Activated CD4-positive, alpha-beta T cell treated with anti-CD3 and anti-CD28 coated beads, Interleukin-2, Interleukin-4, amounts not matched to agents 100 ng/mL and 50 ng/mL, durations not matched to agents 16 hours and 8 hours (primary cell): Measurements from ENCODE around the gene SNAI3.
"Not testable (repeated sequence)": the region's sequence is repeated elsewhere in the genome, so short reads cannot be mapped to it uniquely, and the experiment has no call there.

Experiments
- DNase-seq: peaks from one replicate; pipeline ENCODE4 v3.0.0-alpha.2; 2020; ENCODE audit warnings: low spot score

Gene SNAI3

DNA sequence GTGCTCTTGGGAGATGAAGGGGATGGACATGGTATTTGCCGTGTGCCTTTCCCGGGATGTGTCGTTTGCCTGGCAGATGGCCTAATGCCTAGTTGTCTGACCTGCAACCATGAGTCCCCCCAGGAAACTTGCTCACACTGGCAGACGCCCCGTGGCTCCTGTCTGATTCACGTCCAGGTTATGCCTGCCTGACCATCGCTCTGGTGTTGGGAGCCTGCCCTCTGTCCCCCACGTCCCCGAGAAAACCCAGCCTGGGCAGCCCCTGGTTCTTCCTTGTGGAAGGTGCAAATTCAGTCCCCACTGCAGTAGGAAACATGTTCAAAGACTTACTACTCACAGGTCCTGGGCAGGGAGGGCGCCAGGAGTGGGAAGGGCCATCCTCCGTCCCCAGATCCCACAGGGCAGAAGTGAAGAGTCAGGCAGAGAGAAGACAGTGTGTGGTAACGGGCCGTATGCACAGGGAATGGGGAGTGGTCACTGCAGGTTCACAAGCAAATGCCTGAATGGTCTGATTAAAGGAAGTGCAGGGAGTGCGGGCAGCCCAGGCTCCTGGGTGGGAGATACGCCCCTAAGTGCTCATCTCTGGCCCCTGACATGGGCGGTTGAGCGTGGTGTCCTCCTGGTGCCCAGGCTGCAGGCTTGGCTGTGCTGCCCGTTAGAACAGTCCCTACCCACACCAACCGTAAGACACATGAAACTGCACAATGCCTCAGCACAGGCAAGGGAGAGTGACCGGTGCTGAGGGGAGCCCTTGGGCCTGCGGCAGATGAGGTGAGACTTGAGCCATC, 4.2 kb upstream of the SNAI3 start:
- no peak for DNase-seq

DNA sequence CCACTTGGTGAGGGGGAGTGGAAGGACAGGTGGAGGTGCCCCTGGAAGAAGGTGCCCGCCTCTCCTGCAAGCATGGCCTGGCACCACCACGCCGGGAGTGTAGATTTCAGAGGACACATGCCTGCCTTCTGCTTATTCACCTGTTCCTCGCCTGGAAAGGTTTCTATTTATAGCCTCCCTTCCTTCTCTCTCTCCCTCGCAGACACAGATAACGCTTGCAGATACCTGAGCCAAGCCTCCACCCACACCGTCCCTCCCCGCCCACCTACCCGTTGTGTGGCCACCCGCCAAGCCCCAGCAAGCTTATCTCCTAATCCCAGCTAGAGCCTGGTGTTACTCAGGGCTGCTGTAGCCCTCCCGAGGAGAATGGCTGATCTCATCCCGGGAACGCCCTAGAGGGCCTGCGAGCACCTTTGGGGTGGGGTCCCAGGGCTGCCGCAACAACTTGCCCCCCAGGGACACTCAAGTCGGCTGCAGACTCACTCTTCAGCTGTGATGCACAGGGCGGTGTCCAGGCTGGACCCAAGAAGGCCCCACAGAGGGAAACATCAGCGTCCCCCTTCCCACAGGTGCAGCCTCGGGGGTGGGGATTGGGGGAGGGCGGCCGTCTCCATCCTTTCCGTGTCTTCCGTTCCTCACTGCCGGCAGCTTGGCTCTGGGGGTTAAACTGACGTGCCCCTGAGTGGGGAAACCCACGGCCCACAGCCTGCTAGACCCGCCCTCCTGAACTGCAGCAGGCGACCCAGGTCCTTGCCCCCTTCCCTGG, 1.9 kb upstream of the SNAI3 start:
- DNase-seq: no peak

DNA sequence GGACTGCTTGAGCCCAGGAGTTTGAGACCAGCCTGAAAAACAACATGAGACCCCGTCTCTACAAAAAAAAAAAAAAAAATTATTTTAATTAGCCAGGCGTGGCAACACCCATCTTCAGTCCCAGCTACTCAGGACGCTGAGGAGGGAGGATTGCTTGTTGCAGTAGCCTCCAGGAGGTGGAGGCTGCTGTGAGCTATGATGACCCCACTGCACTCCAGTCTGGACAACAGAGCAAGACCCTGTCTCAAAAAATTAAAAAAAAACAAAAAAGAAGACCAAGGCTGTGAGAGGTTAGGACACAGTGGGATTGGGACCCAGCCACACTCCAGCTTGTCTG, 1.3 kb upstream of the SNAI3 start:
- DNase-seq: no peak

DNA sequence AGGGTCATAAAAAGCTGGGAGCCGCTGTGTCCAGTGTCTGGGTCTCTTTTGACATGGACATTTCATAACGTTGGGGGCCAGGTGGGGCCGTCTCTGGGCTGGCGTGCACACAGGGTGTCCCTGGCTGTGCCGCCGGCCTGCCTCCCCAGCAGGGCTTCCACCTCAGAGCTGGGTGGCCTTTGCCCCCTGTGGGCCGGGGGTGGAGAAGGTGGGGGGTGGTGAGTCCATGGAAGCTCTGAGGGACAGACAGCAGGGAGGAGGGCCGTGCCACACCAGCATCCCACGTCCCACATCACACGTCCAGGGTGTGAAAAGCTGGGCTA, 908 bp upstream of the SNAI3 start:
- no peak for DNase-seq

DNA sequence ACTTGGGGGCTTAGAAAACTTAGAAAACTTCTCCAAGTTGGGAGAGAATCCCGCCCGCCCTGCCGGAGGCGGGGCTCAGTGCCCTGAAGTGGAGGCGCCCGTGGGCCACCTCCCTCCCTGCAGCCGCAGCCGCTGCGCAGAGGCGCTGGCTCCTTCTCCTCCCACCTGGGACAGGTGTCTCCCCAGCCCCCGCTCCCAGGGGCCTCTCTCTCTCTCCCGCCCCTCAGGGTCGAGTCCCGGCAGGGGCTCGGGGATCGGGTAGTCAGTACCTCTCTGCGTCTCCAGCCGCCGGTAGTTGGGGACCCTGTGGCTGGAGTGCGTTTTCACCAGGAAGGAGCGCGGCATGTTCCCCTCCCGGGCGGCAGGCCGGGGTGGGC, 257 bp downstream of the SNAI3 start:
- DNase-seq: no peak

DNA sequence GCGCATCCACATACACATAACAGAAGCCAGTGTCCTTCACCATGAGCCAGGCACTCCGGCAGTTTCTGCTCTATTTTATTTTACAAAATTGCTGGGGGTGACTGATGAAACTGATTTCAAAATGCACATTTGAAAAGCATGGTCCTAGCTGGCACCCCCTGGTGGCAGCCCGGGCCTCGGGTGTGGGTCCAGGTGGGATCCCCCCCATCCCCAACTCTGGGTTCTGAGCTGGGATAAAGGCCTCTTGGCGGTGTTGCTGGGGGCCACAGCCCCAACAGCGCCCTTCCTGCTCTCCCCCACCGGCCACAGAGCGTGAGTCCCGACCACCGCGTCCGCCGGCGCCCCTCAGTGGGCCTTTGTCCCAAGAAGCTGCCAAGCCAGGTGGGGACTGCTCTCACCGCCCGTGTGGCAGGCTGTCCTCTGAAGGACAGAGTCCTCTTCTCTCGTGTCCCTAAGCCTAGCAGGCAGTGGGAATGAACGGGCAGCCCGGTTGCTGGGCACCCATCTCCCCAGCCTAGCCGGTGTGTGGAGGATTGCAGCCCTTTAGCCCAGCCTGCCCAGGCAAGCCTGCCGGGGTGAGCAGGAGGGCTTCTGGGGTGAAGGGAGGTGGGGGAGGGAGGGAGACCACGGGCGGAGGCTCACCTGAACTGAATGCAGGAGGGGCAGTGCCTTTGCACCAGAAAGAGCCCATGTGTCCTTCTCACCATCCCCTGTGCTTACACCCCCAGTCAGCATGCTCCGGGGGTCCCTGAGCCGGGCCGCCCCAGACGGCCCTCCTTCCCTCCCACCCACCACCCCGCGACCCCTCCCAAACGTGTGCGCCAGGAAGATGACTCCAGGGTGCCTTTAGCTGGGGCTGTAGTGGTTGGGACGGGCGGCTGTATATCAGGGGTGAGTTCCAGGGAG, 898 bp downstream of the SNAI3 start:
- no peak for DNase-seq

DNA sequence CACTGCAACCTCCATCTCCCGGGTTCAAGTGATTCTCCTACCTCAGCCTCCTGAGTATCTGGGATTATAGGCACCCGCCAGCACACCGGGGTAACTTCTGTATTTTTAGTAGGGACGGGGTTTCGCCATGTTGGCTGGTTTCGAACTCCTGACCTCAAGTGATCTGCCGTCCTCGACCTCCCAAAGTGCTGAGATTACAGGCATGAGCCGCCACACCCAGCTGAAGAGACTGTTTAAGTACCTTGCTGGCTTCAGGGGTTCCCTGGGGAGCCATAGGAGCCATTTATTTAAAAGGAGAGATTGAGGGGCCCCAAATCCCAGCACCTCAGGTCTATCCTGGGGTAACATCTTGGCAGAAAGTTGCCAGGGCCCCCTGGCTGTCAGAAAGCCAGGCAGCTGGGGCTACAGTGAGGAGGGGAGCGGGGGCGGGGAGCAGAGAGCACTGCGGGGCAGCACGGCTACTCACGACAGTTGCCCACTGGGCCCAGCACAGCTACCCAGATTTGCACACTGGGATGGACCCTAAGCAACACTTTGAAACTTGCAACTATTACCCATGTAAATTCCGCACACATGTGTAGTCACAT, 1.6 kb downstream of the SNAI3 start:
- DNase-seq: no peak

DNA sequence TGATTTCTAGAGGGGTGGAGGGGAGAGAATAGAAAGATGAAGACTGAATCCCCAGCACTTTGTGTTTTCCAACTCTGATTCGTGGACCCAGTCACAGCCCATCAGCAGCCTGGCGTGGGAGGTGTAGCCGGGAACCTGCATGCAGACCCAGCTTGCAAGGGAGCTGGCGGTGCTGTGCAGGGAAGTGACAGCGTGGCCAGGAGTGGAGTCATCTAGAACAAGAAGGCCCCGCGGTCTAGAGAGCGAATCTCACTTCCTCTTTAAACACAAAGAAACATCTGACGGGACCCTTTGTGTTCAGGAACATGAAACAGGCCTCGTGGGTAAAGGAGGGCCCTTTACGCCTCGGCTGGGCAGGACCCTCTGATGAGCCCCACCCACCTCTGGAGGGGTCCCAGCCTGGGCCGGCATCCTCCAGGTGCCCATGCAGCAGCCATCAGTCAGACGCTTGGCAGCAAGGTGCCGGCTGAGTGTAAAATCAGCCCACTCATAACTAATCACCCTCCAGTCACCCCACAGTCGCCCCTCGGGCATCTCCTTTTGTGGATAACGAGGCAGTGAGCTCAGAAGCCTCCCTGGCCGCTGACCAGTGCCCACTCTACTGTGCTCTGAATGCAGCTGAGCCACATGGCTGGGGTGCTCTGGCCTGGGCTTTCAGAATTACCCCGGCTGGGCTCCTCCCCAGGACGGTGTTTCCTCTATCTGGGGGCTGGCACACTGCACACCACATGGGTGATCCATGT, 4.4 kb downstream of the SNAI3 start:
- peak; percentile 71 for DNase-seq

DNA sequence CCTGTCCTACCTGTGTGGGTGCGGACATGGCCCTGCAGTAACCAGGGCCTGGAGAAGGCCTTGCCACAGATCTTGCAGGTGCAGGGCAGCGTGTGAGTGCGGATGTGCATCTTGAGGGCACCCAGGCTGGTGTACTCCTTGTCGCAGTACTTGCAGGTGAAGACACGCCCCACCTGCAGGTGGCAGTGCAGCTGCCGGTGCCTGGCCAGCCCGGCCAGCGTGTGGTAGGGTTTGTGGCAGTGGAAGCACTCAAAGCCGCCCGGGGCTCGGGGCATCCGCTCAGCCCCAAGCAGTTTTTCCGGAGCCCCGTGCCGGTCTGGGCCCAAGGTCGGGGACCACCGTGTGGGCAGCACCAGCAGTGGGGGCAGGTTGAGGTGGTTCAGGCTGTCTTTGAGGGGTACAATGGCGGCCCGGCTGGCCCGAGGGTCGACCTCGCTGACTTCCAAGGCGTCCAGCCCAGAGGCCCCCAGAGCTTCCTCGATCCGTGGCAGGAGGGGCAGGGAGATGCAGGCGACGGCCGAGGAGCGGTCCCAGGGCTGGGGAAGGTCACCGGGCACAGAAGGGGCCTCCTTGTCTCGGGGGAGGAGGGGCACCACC, 5.1 kb downstream of the SNAI3 start:
- DNase-seq: peak; percentile 66

DNA sequence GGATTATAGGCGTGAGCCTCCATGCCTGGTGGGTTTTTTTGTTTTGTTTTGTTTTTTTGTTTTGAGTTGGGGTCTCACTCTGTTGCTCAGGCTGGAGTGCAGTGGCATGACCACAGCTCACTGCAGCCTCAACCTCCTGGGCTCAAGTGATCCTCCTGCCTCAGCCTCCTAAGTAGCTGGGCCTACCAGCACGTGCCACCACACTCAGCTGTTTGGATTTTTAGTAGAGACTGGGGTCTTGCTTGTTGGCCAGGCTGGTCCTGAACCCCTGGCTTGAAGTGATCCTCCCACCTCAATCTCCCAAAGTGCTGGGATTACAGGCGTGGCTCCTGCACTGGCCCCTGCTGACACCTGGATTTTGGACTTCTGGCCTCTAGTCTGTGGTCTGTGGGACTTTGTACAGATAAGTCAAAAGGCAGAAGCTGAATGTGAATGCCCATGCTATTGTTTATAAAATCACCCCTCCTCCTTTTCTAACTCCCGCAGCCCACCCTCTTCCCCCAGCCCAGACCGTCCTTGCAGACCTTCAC, 5.7 kb downstream of the SNAI3 start:
- DNase-seq: no peak

DNA sequence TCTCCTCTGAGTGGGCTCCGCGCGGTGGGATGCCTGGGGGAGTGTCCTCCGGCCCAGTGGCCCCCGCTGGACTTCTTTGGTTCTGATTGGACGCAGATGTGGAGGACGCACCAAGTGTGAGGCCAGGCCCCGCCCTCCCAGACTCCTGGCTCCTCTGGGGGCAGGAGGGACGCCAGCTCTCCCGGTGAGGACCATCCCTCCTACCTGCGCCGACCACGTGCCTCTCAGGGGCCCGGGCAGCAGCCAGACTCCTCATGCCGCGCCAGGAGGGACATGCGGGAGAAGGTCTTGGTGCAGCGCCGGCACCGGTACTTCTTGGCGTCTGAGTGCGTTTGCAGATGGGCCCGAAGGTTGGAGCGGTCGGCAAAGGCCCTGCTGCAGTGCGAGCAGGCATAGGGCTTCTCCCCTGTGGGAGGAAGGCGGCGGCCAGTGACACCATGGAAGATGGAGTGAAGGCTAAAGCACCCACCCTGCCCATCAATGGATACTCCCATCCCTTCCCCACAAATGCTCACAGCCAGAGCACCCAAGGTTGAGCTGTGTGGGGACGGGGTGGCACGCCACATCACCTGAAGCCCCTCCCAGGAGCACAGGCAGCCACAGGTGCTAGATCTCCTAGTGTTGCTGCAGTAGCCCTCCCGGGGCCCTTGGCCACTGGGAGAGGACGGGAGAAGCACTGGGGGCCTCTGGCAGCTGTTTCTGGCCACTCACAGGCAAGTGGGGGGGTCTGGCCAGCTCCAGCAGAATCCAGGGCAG, 7.9 kb downstream of the SNAI3 start:
- DNase-seq: no peak

DNA sequence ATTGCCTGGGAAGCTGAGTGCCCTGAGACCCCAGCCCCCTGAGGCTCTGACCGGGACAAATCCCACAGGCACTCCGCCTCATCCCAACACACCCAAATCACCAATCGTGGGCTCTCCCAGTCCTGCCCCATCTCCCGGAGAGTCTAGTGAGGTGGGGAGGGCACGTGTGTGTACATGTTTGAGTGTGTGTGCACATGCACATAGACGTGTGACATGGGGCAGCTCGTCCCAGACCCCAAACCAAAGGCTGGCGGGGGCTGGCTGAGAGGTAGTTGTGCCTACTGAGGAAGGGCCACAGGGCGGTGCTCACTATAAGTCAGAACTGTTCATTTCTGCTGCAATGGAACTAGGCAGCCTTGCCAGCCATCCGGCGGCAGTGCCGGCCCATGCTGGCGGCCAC, 8.6 kb downstream of the SNAI3 start:
- no peak for DNase-seq

DNA sequence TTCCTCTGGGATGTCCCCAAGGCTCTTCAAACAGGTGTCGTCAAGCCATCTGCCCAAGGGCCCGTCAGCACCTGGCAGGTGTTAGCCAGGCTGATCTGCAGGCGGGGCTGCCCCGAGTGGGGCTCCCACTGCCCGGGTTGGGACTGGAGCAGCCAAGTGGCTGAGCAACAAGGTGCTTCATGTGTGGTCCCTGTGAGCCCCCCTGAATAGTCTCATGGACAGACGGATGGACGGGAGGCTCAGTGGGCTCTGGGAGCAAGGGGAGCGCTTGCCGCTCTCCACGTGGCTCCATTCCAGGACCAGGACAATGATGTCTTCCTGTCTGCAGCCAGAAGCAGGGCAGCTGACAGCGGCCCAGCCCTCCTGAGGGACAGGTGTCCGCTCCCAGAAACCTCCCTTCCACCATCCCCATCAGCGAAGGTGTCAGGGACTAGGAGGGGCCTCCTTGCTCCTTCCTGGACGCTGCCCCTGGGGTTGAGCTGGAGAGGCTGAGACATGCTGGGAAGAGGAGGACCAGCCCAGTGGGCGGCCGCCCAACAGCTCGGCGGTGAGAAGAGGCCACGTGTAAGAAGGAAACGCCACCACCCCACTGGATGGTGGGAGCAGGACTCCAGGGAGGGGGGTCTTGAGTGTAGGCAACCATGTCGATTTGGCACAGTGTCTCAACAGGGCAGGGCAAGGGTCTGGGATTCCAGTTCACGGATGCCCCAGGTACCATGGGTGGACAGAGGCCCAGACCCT, 9.6 kb downstream of the SNAI3 start:
- no peak for DNase-seq

DNA sequence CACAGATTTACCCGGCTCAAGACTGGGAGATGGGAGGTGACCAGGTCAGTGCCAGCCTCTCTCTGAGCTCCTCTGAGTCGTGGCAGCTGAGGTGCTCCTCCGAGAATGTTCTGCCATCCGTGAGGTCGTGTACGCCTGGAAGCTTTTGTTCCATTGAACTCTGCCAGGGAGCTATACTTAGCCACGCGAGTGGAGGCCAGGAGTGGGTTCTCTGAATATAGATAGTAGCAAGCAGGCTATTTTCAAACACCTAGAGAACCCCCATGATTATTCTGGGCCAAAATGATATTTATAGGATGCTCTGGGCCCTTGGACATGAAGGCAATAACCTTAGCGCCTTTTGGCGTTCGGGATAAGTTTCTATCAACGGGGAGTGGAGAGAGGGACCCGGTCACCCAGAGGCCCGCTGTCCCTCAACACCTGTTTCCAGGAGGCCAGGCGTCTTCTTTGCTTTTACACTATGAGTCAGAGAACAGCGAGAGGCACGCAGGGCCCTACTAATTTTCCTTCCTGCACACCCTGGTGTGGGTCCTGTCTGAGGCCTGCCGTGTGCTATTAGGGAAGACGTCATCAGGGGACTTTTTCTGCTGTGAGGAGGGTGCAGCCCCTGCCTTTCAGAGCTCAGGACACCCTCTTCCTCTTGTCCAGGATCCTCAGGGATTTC, 12.5 kb downstream of the SNAI3 start:
- DNase-seq: no peak

DNA sequence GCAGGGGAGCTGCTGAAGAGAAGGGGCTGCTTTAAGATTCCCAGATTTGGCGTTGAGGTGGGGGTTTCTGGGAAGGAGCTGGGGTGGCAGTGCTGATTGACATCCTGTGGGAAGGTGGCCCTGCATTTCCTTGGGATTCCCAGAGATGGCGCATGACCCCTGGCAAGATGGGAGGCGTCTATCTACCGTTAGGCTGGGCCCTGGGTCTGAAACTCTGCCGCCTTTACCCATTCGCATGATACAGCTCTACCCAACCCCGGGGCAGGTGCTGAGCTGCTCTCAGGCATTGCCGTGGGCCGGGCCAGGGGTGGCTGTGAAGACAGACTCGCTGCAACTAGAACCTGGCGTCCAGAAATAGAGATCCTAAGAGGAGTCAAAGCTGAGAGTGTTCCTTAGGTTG, 13.5 kb downstream of the SNAI3 start:
- no peak for DNase-seq

DNA sequence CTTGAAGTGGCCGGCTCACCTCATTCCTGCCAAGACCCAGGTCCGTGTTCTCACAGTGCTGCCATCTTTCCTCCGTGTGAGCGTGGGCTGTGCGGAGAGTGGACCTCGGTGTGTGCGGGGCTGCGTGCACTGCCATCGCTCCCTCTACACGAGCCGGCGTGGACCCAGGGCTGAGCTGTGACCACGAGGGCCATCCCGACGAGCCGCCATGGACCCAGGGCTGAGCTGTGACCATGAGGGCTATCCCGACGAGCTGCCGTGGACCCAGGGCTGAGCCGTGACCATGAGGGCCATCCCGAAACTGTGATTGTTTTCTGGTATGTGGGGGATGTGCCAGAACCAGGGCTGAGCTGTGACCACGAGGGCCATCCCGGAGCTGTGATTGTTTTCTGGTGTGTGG, 14.5 kb downstream of the SNAI3 start:
- DNase-seq: no peak

DNA sequence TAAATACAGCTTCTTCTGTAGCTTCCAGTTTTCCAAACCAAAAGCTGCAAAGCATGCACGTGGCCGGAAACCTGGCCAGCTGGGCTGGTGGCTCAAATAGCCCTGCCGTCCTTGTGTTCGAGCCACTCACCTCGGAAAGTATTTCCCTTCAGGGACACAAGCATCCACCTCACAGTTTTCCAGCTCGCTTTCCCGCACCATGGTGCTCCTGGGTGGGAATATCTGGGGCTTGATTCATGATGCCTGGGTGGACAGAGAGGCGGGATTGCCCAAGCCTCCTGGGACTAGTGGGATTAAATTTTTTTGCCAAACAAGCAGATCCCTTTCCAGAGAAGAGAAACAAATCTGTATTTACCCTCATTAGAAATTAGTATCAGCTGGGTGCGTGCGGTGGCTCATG, 16.3 kb downstream of the SNAI3 start:
- no peak for DNase-seq

DNA sequence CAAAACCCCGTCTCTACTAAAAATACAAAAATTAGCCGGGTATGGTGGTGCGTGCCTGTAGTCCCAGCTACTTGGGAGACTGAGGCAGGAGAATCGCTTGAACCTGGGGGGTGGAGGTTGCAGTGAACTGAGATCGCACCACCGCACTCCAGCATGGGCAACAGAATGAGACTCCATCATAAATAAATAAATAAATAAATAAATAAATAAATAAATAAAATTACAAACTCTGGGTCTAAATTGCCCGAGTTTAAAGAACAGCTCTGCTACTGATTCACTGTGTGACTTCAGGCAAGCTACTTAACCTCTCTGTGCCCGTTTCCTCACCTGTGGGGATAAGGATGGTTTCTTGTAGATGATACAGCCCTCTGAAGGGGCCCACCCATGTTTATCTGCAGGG, 16.8 kb downstream of the SNAI3 start:
- DNase-seq: not testable (repeated sequence)

DNA sequence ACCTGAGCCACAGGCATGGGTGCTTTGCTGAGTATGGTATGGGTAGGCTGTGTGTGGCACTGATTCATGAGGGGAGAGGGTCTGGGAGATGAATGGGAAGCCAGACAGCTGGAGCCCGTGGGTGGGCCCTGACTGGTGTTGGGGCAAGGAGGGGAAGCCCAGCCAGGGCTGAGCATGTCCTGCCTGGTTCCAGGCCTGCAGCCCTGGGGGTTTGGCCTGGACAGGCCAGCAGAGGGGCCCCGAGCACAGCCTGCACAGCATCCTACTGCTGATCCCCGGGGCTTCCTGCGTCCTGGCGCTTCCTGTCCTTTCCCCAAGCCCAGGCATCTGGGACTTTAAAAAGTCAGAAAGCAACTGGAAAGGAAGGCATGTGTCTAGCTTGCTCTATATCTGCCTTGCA, 18.8 kb downstream of the SNAI3 start:
- no peak for DNase-seq
